Astrocyte (in vitro differentiated cells and primary cell): ENCODE measurements around the gene CCDC30.

ENCODE experiments used
- CTCF ChIP-seq: IDR thresholded peaks from 2 replicates; pipeline ENCODE4 v1.5.1; 2011; ENCODE audit warnings: low read depth, mild to moderate bottlenecking, inconsistent platforms, low read length, moderate library complexity; ENCODE audit not compliant: insufficient read depth
- EZH2 ChIP-seq: IDR thresholded peaks from 2 replicates; pipeline ENCODE4 v1.6.1; 2012; ENCODE audit warnings: mild to moderate bottlenecking, low read length, inconsistent platforms; ENCODE audit not compliant: insufficient read depth

GRCh38 chr1:42456754-42457089 is 6.4 kb upstream of the CCDC30 start:
- TF ChIP-seq CTCF (no peak), EZH2 (no peak)
